HG03469 (cell line): Measurements from ENCODE around the gene JOSD2.

Source experiments
- ATAC-seq: cut with Tn5 transposase; IDR thresholded peaks from one replicate; pipeline ENCODE4 v1.9.1; 2021; ENCODE audit warnings: mild to moderate bottlenecking, moderate library complexity, moderate number of reproducible peaks; ENCODE audit not compliant: unreplicated experiment

JOSD2 gene, protein sequence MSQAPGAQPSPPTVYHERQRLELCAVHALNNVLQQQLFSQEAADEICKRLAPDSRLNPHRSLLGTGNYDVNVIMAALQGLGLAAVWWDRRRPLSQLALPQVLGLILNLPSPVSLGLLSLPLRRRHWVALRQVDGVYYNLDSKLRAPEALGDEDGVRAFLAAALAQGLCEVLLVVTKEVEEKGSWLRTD

DNA sequence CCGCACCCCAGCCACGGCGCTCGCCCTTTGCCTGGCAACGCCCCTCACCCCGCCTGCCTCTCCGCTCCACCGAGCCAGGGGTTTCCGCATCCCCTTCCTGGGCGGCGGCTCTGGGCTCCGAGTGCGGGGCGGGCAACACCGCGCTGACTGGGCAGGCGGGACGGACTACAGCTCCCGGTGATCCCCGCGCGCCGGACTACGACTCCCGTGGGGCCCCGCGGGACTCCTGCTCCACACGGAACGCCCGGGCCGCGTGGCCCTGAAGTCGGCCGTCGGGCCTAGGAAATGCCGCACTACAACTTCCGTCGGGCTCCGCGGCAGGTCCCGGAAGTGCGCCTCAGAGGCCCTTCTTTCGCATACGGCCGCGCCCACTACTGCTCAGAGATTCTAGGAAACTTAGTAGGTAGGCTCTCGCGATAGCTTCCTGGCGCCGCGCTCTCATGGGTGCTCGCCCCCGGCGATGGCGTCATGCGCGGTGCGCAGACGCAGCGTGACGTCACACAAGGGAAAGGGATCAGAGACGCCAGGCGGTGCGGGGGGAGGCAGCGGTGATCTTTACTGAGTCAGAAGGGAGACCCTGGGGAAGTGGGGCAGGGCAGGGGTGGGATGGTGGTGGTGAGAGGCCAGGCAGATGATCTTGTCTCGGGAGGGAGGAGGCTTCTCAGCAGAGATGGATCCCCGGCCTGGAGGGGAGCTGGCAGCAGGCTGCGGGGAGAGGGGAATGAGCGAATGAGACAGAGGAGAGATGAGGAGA, at the start of gene JOSD2:
TSS of gene JOSD2 (minus strand) at position 123 of the 754 bp plus-strand sequence. CDS start 760 bp downstream, outside the sequence.
- ATAC-seq = peak; percentile 74

DNA sequence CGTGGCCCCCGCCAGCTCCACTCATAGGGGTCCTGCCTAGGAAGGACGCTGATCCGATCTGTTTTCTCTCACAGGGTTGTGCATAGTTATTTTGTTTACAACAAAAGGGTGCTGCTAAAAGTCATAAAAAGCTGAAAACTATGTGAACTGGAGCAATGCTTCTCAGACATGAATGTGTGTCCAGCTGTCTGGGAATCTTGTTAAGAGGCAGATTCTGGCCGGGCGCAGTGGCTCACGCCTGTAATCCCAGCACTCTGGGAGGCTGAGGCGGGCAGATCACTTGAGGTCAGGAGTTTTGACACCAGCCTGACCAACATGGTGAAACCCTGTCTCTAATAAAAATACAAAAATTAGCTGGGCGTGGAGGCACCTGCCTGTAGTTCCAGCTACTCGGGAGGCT, 48.6 kb upstream of the JOSD2 start:
- no peak for ATAC-seq

DNA sequence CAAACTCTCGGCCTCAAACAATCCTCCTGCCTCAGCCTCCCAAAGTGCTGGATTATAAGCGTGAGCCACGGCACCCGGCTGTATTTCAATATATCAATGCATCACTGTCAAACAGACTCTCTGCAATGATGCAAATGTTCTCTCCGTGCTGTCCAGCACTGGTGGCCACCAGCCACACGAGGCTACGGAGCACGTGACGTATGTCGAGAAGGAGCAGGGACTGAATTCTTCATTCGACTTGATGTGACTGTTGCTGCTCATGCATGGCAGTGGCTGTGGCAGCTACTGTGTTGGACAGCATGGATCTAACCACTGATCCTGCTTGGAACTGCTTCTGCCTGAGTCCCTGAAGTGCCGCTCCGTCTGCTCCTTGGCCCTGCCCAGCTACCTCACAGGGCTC, 47.5 kb upstream of the JOSD2 start:
- ATAC-seq = no peak

DNA sequence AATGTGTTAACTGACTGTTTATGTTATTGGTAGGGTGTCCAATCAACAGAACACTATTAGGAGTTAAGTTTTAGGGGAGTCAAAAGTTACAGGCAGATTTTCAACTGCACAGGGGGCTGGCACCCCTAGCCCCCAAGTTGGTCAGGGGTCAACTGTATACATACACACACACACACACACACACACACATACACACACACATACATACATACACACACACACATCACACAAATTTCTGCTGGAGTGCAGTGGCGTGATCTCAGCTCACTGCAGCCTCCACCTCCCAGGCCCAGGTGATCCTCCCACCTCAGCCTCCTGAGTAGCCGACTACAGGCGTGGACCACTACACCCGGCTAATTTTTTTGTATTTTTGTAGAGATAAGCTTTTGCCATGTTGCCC, 47.0 kb upstream of the JOSD2 start:
- ATAC-seq = no peak

DNA sequence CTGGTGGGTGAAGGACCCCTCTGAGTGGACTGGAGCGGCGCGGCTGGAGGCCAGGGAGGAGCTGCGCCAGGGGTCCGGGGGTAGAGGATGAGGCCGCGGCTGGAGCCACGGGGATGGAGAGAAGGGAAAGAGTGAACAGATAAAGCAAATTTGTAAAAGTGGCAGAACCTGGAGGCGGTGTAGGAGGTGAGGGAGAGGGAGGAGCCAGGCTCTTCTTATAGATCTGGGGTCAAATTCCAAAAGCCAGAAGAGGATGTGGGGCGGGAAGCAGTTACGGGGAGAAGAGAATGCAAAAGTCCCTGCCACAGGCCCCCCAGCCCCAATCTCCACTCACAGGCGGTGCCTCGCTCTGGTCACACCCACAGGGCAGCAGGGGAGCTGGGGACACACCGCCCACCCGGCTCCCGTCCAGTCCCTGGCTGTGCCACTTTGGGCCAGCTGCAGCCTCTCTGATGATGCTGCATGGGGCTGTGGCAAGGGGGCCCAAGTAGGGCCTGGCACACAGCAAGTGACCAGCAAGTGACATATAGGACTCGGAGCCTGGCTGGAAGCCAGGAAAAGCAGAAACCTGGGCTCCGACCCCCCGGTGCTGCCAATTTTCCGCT, 46.1 kb upstream of the JOSD2 start:
- ATAC-seq = no peak

DNA sequence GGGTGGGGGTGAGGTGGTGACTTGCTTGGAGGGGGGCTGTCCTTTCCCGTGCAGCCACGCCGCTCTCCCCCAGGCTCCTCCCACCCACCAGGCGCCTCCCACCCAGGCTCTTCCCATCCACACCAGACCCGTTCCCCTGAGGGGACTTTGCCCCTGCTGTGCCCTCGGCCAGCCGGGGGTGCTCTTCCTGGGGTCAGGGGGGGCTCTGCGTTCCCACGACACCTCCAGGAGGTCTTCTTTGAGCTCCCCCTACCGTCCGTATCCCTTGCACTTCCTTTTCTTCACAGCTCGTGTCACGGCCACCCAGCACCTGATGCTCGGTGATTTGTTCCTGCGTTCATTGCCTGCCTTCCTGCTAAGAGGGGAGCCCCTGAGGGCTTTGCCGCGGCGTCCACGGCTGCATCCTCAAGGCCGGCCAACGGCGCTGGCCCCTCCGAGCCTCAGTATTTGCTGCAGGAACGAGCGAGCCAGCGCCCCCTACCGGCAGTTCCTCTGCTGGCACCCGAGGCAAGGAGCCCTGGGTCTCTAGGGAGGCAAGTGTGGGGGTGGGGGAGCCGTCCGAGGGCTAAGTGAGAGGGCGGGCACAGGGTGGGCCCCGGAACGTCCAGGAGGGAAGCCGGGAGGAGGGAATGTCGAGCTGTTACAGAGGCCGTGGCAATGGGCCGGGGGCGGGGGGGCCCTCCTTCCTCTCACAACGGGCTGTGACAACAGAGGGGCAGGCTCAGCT, 45.5 kb upstream of the JOSD2 start:
- no peak for ATAC-seq

DNA sequence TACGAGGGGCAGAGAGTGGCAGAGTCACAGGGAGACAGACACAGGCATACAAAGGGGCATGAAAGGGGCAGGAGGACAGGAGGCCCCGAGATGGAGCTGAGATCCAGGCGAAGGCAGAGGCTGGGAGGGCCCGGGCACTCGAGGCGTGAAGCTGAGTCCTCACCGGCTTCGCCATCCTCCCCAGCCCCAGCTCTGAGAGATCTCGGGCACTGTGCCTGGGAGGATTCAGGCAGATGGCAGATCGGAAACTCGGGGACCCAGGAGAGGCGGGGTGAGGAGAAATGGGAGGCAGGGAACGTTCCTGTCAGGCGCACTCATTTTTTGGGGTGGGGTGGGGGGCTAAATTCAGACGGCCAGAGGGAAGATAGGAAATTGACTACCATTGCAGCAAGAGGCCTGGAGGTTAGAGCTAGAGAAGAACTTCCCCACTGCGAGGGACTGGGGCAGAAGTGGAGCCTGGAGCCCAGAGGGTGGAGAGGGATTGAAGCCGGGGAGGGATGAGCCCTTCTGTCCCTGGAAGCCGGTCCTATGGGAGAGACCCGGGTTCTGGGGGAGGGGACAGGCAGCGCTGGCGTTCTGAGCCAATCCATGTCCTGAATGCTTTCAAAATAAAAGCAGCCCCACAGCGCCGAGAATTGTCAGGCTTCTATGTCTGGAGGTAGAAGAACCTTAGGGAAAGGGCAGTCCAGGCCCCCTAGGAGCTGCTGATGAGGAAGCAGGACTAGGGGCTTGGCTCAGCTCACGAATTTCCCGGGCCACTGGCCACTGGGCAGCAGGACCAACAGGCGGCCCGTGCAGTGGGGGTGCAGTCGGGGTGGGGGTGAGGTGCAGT, 44.7 kb upstream of the JOSD2 start:
- no peak for ATAC-seq

DNA sequence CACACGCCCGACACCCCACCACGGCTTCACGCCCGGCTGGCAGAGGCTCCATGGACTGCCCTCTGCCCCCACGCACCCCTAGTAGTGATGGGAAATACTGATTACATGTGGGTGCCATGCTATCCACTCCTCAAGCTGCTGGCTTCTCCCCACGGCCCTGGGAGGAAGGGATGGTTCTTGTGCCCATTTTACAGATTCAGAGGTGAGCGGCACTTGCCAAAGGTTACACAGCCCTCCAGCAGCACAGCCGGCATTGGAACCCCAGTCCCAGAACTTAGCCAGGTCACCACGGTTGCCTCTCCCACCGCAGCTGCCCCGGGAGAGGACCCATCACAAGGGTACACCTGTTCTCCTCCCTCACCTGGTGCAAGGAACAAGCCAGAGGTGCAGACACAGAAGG, 44.0 kb upstream of the JOSD2 start:
- ATAC-seq = no peak

DNA sequence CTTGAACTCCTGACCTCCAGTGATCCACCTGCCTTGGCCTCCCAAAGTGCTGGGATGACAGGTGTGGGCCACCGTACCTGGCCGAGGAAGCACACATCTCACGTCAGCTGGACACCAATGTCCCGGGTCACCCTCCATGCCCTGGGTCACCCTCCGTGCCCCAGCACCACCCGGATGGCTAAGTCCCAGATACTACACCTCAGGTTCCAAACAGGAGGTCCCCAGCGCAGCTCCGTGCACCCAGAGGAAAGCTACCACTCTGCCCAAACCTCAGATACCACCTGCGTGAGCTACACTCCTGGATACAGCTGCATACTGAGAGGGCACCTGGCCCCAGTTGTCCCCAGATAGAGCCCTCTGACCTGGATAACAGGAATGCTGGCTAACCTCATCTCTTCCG, 43.2 kb upstream of the JOSD2 start:
- no peak for ATAC-seq

DNA sequence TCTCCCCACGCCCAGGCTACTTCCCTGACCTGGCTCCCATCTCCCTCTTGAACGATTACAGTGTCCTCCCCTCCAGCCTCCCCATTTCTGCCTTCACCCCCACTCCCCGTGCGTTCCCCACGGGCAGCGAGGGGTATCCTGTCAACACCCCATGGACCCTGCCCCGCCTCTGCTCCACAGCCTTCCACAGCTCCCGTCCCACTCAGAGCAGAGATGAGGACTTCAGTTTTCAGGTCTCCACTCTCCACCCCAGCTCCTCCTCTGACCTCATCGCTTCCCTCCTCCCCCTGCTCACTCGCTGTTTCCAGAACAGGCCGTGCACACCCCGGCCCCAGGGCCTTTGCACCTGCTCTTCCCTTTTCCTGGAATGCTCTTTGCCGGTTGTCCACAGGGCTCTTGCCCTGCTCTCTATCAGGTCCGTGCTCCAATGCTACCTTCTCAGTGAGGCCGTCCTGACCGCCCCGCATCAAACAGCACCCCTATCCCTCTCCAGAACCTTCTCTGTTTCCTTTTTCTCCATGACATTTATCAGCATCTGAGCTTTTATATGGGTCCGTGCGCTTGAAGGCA, 42.2 kb upstream of the JOSD2 start:
- no peak for ATAC-seq

DNA sequence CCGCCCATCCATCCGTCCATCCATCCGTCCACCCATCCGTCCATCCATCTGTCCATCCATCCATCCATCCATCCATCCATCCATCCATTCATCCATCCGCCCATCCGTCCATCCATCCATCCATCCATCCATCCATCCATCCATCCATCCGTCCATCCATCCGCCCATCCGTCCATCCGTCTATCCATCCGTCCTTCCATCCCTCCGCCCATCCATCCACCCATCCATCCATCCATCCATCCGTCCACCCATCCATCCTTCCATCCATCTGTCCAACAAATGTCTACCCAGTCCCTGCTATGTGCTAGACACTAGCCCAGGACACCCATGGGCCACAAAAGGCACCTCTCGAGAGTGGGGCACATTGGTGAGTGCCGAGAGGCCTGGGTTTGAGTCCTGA, 41.5 kb upstream of the JOSD2 start:
- no peak for ATAC-seq

DNA sequence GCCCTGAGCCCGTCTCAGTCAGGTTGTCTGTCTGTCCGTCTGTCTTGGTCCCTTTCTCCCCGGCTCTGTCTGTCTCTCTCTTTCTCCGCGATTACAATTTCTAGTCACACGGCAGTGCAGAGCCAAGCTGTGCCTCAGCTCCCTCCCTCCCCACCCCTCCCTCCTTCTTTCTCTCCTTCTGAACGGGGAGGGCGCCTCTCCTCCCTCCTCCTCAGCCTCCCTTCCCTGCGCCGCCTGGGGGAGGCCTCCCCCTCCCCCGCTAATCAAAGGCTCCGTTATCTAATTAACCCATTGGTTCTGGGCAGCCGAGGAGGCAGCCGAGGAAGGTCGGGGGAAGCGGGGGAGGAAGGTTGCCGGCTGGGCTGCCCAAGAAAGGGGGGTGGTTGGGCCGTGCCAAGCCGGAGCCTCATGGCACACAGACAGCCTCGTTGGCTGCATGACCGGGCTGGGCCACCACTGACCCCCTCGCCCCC, 40.8 kb upstream of the JOSD2 start:
- ATAC-seq = no peak

DNA sequence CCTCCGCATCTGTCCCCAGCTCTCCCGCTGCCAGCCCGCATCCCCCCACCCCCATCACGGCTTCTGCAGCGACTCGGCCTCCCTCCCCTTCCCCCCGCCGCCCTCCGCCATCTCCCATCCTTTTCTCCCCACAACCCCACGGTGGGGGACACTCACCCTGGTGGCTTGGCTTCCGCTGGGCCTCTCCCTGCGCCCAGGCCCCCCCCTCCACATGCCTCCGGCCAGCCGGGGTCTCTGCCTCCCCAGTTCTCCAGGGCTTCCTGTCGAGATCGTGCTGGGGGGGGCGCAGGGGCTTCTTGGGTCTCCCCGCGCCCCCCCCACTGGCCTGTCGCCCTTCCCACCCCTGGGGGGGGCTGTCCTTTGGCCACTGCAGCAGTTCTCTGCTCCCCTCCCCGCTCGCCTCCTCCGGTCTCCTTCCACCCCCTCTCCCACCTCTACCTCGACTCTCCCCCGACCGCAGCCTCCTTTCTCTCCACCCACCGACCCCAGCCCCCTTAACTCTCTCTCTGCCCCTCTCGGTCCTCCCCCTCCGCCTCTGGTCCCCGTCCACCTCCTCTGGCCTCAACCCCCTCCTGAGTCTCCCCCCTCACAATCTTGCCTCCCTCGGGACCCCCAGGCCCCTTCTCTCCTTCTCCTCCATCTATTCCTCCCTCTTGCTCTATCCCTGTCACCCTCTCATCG, 40.2 kb upstream of the JOSD2 start:
- ATAC-seq = no peak

DNA sequence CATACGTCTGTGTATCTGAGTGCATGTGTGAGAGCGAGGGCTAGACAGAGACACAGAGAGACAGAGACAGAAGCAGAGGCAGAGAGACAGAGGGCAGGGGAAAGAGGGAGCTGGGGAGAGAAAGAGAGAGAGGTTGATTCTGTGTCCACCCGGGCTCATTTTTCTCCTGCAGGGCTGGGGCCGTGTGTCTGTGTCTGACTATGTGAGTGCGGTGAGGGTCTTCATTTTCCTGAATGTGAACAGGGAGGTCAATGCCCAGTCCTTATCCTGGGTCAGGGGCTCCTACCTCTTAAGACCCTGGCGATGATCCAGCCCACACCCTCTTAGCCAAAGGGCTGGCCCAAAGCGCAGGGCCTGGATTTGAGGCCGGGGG, 39.6 kb upstream of the JOSD2 start:
- no peak for ATAC-seq

DNA sequence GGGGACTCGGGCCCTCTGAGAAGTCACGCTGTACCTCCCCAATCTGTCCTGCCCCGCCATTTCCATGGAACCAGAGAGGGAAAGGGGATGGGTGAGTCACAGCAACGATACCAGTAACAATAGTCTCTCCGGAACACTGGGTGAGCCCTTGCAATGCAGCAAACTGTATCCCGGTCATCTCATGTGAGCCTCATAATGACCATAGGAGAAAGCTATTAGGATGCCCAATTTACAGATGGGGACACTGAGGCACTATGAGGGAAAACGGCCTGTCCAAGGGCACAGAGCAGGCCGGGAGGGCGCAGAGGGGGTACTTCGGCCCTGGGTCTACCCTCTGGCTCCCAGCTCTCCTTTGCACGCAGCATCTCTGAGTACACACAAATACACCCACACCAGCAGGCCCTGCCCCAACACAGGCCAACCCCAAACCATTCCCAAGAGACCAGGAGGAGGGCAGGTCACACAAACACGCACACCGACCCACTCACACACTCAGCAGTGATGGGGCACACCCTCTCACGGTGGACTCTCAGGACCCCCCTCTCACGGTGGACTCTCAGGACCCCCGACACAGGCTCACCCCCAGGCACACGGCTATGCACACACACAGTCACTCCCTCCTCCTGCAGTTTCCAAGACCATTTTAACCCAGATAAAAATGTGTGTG, 39.1 kb upstream of the JOSD2 start:
- ATAC-seq = no peak

DNA sequence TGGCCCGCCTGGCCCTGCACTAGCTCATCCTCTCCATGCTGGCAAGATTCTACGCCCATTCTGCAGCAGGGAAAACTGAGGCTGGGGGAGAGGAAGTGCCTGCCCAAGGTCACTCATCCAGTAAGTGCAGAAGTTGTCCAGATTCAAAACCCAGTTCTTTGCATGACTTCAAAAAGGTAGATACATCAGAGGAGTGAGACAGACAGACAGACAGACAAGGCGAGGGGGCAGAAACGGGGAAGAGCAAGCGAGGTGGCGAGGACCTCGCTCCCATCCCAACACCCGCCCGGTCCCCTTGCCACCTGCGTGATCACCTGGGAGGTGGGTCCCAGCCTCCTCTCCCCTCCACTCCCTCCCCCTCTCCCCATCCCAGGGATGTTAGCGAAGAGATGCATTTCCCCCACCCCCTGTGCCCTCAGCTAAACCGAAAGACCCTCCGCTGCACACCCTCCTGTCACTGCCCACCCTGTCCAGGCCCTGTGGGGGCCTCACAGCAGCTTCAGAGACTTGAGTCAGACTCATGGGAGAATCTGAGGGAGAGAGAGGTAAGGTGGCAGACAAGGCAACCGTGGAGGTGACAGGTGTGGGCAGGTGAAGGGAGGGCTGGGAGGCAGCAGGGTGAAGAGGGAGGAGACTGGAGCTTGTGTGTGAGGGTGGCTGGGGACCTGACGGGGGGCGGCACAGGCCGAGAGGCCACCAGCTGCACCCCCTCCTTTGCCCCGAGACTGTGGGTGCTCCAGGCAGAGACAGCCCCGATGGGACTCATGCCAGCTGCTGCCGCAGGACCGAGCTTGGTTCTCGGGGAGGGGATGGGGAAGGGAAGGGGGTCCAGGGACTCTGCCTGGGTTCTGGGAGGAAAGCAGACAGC, 38.3 kb upstream of the JOSD2 start:
- no peak for ATAC-seq

DNA sequence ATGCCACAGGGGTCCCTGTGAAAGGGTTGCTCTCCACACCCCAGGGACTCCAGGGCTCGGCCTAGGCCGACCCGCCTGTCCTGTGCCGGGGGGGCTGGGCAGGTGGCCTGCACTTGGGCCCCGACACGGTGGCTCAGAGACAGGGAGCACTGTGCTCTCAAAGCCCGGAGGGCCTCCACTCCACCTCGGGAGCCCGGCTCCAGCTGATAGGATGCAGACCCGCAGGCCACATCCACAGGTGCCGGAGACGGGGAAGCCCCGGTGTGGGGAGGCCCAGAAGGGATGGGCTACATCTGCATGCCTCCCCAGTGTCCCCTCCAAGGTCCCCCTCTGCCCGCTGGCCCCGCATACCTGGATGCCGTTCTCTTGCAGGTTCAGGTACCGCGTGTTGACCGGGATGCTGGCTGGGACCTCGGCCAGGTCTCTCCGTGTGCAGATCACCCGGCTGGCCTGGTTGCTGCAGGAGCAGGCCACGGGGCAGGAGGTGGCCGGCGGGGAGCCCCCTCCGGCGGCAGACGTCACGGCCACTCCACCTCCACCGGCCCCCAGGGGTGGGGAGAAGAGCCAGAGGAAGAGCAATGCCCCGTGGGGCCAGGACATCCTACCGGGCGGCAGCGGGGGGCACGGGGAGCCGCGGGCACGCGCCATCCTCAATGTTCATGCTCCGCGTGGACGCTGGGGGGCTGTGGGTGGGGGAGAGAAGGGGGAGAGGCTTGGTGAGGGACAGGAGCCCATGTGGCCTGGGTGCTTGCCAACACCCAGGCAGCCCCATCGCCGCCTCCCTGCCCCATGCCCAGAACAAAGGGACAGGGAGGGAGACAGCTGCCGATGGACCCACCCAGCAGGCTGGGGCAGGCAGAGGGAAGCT, 37.4 kb upstream of the JOSD2 start:
- no peak for ATAC-seq
